HEK293 (cell line): Measurements from ENCODE around the gene APBB2.

Experiments
- CTCF ChIA-PET: fragments of 350-600 bp; formaldehyde crosslinking; extraction: SDS; loops from one replicate; lab custom pipeline; 2021; ENCODE audit warnings: antibody characterized with exemption; lab: Yijun Ruan, JAX
- POLR2A ChIA-PET: fragments of 300-600 bp; formaldehyde crosslinking; extraction: SDS; loops from one replicate; lab custom pipeline; 2020; ENCODE audit warnings: antibody characterized with exemption, inconsistent platforms; lab: Yijun Ruan, JAX
- H3K27ac ChIP-seq: fragments of 200-500 bp; sonication (Bioruptor generic); 2 replicates; pipeline ENCODE4 v1.5.1; 2014; ENCODE audit warnings: low read depth, low read length, control low read depth, inconsistent platforms; ENCODE audit errors: extremely low read depth
- H3K36me3 ChIP-seq, 2 experiments: fragments of 200-500 bp in 1 of 2; sonication (Bioruptor generic) in 1 of 2; 1 replicate in 1 of 2; 2 replicates in 1 of 2; pipeline ENCODE4 v1.5.1; 2014 to 2017; ENCODE audit warnings: inconsistent platforms in 2 of 2, low read length in 2 of 2; ENCODE audit not compliant: control insufficient read depth in 2 of 2, insufficient read depth in 1 of 2
- H3K4me1 ChIP-seq: fragments of 200-500 bp; sonication (Bioruptor generic); 2 replicates; pipeline ENCODE4 v1.5.1; 2014; ENCODE audit warnings: mild to moderate bottlenecking, low read length, inconsistent platforms; ENCODE audit not compliant: control insufficient read depth, insufficient read depth
- H3K4me3 ChIP-seq: 2 replicates; pipeline ENCODE4 v1.5.1; 2011; ENCODE audit warnings: low read depth, mild to moderate bottlenecking, control low read depth, low read length, moderate library complexity
- H3K9me3 ChIP-seq: fragments of 200-500 bp; sonication (Bioruptor generic); 2 replicates; pipeline ENCODE4 v1.5.1; 2014; ENCODE audit warnings: low read depth, low read length, inconsistent platforms; ENCODE audit not compliant: control insufficient read depth, insufficient read depth
- KLF8 ChIP-seq: fragments of 450-650 bp; formaldehyde crosslinking; IDR thresholded peaks from 2 replicates; pipeline ENCODE4 v1.5.1; 2016; ENCODE audit warnings: missing biosample characterization, missing genetic modification characterization
- KLF9 ChIP-seq: fragments of 450-650 bp; formaldehyde crosslinking; IDR thresholded peaks from 2 replicates; pipeline ENCODE4 v1.5.1; 2016; ENCODE audit warnings: missing biosample characterization, missing genetic modification characterization, low read depth
- PRDM1 ChIP-seq: fragments of 450-650 bp; formaldehyde crosslinking; IDR thresholded peaks from 2 replicates; pipeline ENCODE4; 2016; ENCODE audit warnings: missing biosample characterization, missing genetic modification characterization
- SCRT1 ChIP-seq: fragments of 450-650 bp; formaldehyde crosslinking; IDR thresholded peaks from 2 replicates; pipeline ENCODE4 v1.5.1; 2016; ENCODE audit warnings: missing biosample characterization, missing genetic modification characterization, borderline replicate concordance
- SETDB1 ChIP-seq: IDR thresholded peaks from one replicate; pipeline ENCODE4 v1.6.1; 2017; ENCODE audit warnings: mild to moderate bottlenecking, low read length, moderate library complexity, mixed read lengths; ENCODE audit not compliant: insufficient read length
- TRIM28 ChIP-seq: IDR thresholded peaks from 2 replicates; pipeline ENCODE4 v1.6.1; 2011; ENCODE audit warnings: low read length, control low read depth, borderline replicate concordance
- ZBTB1 ChIP-seq: fragments of 450-650 bp; formaldehyde crosslinking; IDR thresholded peaks from 2 replicates; pipeline ENCODE4 v1.5.1; 2016; ENCODE audit warnings: missing biosample characterization, missing genetic modification characterization
- ZNF211 ChIP-seq: fragments of 450-650 bp; formaldehyde crosslinking; IDR thresholded peaks from 2 replicates; pipeline ENCODE4 v1.5.1; 2016; ENCODE audit warnings: low read depth, missing biosample characterization, missing genetic modification characterization
- ZNF221 ChIP-seq: fragments of 450-650 bp; formaldehyde crosslinking; IDR thresholded peaks from 2 replicates; pipeline ENCODE4 v1.5.1; 2017; ENCODE audit warnings: missing biosample characterization, missing genetic modification characterization, borderline replicate concordance
- ZNF404 ChIP-seq: fragments of 450-650 bp; formaldehyde crosslinking; IDR thresholded peaks from 2 replicates; pipeline ENCODE4 v1.5.1; 2017; ENCODE audit warnings: missing biosample characterization, missing genetic modification characterization
- ZNF585B ChIP-seq: fragments of 450-650 bp; formaldehyde crosslinking; IDR thresholded peaks from 2 replicates; pipeline ENCODE4 v1.5.1; 2016; ENCODE audit warnings: missing biosample characterization, missing genetic modification characterization
- ZNF837 ChIP-seq: fragments of 450-650 bp; formaldehyde crosslinking; IDR thresholded peaks from 2 replicates; pipeline ENCODE4 v1.5.1; 2016; ENCODE audit warnings: missing biosample characterization, missing genetic modification characterization
- ZSCAN16 ChIP-seq: fragments of 450-650 bp; formaldehyde crosslinking; IDR thresholded peaks from 2 replicates; pipeline ENCODE4 v1.5.1; 2016; ENCODE audit warnings: missing biosample characterization, missing genetic modification characterization
- TF ChIP-seq, protein P1 (sequence below): fragments of 450-650 bp; IDR thresholded peaks from 2 replicates; pipeline ENCODE4 v1.5.1; 2018; ENCODE audit warnings: missing biosample characterization, mild to moderate bottlenecking, missing genetic modification characterization
- TF ChIP-seq, protein P2 (sequence below): fragments of 450-650 bp; formaldehyde crosslinking; IDR thresholded peaks from 2 replicates; pipeline ENCODE4 v1.5.1; 2017; ENCODE audit warnings: missing biosample characterization, missing genetic modification characterization
- TF ChIP-seq, protein P3 (sequence below): fragments of 450-650 bp; formaldehyde crosslinking; optimal IDR thresholded peaks from 2 replicates; pipeline ENCODE3; 2016; ENCODE audit warnings: missing biosample characterization, mild to moderate bottlenecking, missing genetic modification characterization
- TF ChIP-seq, protein P4 (sequence below): fragments of 450-650 bp; formaldehyde crosslinking; IDR thresholded peaks from 2 replicates; pipeline ENCODE4 v1.5.1; 2016; ENCODE audit warnings: missing biosample characterization, missing genetic modification characterization, low read depth
- TF ChIP-seq, protein P5 (sequence below): fragments of 450-650 bp; formaldehyde crosslinking; IDR thresholded peaks from 2 replicates; pipeline ENCODE4 v1.5.0; 2017; ENCODE audit warnings: missing biosample characterization, missing genetic modification characterization, borderline replicate concordance
- TF ChIP-seq, protein P6 (sequence below): fragments of 450-650 bp; formaldehyde crosslinking; IDR thresholded peaks from 2 replicates; pipeline ENCODE4 v1.5.1; 2016; ENCODE audit warnings: missing biosample characterization, missing genetic modification characterization

The APBB2 gene

DNA sequence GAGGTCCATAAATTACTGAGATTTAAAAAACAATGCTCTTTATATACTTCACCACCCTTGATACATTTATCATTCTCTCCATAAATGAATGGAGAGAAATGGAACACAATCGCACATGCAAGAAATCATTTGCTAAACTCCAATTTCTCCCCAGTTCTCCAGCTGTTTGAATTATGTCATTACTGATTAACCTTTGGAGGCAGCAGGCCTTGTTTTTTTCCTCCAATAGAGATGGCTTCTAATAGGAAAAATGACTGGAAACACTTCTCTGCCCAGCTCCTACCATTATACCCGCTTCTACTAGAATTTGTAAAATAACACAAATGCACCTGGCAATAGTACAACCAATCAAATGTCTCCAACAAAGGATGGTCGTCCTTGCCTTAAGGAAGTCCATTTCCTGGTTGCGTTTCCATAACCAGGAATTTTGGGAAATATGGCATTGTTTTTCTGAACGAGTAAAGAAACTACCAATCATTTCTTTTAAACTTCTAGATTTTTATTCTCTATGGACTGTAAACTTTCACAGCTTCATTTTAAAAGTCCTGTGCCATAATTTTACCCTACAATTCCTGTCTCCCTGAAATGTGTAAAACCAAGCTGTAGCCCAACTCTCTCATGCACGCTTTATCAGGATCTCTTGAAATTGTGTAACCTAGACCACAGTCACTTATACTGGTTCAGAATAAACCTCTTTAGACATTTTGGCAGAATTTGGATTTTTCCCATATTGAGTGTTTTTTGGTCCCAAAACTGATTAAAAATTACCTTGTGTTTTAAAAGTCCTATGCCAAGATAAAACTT lies 60.1 kb downstream of the APBB2 start:
- H3K27ac ChIP-seq = no peak overlapping the region
- H3K4me1 ChIP-seq = 0 out of 2 replicates have a peak, but pooled peaks cover 3% of the 10 kb centered on the region
- no peaks in the 10 kb centered on the region for H3K36me3 ChIP-seq
- TF ChIP-seq ZNF837 = no peak
- TF ChIP-seq ZNF585B = no peak
- TF ChIP-seq KLF9 = no peak
- TF ChIP-seq, protein P1, sequence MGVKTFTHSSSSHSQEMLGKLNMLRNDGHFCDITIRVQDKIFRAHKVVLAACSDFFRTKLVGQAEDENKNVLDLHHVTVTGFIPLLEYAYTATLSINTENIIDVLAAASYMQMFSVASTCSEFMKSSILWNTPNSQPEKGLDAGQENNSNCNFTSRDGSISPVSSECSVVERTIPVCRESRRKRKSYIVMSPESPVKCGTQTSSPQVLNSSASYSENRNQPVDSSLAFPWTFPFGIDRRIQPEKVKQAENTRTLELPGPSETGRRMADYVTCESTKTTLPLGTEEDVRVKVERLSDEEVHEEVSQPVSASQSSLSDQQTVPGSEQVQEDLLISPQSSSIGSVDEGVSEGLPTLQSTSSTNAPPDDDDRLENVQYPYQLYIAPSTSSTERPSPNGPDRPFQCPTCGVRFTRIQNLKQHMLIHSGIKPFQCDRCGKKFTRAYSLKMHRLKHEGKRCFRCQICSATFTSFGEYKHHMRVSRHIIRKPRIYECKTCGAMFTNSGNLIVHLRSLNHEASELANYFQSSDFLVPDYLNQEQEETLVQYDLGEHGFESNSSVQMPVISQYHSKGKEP (tag by site-specific recombination) = no peak
- TF ChIP-seq SETDB1 = no peak
- no peak for TF ChIP-seq SCRT1 (tag by site-specific recombination)
- TF ChIP-seq, protein P2, sequence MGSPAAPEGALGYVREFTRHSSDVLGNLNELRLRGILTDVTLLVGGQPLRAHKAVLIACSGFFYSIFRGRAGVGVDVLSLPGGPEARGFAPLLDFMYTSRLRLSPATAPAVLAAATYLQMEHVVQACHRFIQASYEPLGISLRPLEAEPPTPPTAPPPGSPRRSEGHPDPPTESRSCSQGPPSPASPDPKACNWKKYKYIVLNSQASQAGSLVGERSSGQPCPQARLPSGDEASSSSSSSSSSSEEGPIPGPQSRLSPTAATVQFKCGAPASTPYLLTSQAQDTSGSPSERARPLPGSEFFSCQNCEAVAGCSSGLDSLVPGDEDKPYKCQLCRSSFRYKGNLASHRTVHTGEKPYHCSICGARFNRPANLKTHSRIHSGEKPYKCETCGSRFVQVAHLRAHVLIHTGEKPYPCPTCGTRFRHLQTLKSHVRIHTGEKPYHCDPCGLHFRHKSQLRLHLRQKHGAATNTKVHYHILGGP (tag by site-specific recombination) = no peak
- TF ChIP-seq, protein P3, sequence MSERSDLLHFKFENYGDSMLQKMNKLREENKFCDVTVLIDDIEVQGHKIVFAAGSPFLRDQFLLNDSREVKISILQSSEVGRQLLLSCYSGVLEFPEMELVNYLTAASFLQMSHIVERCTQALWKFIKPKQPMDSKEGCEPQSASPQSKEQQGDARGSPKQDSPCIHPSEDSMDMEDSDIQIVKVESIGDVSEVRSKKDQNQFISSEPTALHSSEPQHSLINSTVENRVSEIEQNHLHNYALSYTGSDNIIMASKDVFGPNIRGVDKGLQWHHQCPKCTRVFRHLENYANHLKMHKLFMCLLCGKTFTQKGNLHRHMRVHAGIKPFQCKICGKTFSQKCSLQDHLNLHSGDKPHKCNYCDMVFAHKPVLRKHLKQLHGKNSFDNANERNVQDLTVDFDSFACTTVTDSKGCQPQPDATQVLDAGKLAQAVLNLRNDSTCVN (tag by site-specific recombination) = no peak
- TF ChIP-seq, protein P4, sequence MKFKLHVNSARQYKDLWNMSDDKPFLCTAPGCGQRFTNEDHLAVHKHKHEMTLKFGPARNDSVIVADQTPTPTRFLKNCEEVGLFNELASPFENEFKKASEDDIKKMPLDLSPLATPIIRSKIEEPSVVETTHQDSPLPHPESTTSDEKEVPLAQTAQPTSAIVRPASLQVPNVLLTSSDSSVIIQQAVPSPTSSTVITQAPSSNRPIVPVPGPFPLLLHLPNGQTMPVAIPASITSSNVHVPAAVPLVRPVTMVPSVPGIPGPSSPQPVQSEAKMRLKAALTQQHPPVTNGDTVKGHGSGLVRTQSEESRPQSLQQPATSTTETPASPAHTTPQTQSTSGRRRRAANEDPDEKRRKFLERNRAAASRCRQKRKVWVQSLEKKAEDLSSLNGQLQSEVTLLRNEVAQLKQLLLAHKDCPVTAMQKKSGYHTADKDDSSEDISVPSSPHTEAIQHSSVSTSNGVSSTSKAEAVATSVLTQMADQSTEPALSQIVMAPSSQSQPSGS (tag by site-specific recombination) = no peak
- no peak for TF ChIP-seq PRDM1 (tag by site-specific recombination)
- TF ChIP-seq, protein P5, sequence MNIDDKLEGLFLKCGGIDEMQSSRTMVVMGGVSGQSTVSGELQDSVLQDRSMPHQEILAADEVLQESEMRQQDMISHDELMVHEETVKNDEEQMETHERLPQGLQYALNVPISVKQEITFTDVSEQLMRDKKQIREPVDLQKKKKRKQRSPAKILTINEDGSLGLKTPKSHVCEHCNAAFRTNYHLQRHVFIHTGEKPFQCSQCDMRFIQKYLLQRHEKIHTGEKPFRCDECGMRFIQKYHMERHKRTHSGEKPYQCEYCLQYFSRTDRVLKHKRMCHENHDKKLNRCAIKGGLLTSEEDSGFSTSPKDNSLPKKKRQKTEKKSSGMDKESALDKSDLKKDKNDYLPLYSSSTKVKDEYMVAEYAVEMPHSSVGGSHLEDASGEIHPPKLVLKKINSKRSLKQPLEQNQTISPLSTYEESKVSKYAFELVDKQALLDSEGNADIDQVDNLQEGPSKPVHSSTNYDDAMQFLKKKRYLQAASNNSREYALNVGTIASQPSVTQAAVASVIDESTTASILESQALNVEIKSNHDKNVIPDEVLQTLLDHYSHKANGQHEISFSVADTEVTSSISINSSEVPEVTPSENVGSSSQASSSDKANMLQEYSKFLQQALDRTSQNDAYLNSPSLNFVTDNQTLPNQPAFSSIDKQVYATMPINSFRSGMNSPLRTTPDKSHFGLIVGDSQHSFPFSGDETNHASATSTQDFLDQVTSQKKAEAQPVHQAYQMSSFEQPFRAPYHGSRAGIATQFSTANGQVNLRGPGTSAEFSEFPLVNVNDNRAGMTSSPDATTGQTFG = no peak
- no peak for TF ChIP-seq ZNF221 (tag by site-specific recombination)
- TF ChIP-seq ZBTB1 = no peak
- TF ChIP-seq, protein P6, sequence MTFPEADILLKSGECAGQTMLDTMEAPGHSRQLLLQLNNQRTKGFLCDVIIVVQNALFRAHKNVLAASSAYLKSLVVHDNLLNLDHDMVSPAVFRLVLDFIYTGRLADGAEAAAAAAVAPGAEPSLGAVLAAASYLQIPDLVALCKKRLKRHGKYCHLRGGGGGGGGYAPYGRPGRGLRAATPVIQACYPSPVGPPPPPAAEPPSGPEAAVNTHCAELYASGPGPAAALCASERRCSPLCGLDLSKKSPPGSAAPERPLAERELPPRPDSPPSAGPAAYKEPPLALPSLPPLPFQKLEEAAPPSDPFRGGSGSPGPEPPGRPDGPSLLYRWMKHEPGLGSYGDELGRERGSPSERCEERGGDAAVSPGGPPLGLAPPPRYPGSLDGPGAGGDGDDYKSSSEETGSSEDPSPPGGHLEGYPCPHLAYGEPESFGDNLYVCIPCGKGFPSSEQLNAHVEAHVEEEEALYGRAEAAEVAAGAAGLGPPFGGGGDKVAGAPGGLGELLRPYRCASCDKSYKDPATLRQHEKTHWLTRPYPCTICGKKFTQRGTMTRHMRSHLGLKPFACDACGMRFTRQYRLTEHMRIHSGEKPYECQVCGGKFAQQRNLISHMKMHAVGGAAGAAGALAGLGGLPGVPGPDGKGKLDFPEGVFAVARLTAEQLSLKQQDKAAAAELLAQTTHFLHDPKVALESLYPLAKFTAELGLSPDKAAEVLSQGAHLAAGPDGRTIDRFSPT (tag by site-specific recombination) = no peak
- TF ChIP-seq KLF8 (tag by site-specific recombination) = no peak
- TF ChIP-seq ZNF211 = no peak
- TF ChIP-seq TRIM28 = no peak
- no peak for TF ChIP-seq ZSCAN16 (tag by site-specific recombination)
- no peak for TF ChIP-seq ZNF404 (tag by site-specific recombination)
- no peaks in the 10 kb centered on the region for H3K9me3 ChIP-seq
- POLR2A ChIA-PET = interaction anchor here (1.1 kb wide), 1 partner anchor 20 kb away, joined by 4 read pairs; no protein-coding TSS in a partner anchor
- CTCF ChIA-PET = interaction anchor here (0.6 kb wide), 1 partner anchor 22 kb away, joined by 7 read pairs; no protein-coding TSS in a partner anchor
- no peak overlapping the region for H3K4me3 ChIP-seq
